DMS53 treated with DMSO at 0.1 percent for 48 hours (cell line): ENCODE data around the gene GPR83.
"Not testable (repeated sequence)": the region's sequence is repeated elsewhere in the genome, so short reads cannot be mapped to it uniquely, and the experiment has no call there.

ENCODE experiments used
- DNase-seq: peaks from one replicate; lab custom pipeline; 2025; ENCODE audit not compliant: unreplicated experiment; lab: John Stamatoyannopoulos, UW

Gene GPR83

GRCh38 chr11:94376841-94377240 lies 24.4 kb downstream of the GPR83 start:
- no peak for DNase-seq

- not testable (repeated sequence) for DNase-seq
Observed at GRCh38 chr11:94370576-94370975, 30.6 kb downstream of the GPR83 start.

- not testable (repeated sequence) for DNase-seq
Observed at GRCh38 chr11:94350850-94351563, 50.2 kb downstream of the GPR83 start.

GRCh38 chr11:94346311-94346710 lies 54.9 kb downstream of the GPR83 start:
- not testable (repeated sequence) for DNase-seq

GRCh38 chr11:94343495-94343894 lies 57.7 kb downstream of the GPR83 start:
- no peak for DNase-seq

GRCh38 chr11:94342250-94342649 lies 59.0 kb downstream of the GPR83 start:
- DNase-seq: no peak

GRCh38 chr11:94338651-94339050 lies 62.6 kb downstream of the GPR83 start:
- no peak for DNase-seq

GRCh38 chr11:94336033-94336432 lies 65.2 kb downstream of the GPR83 start:
- no peak for DNase-seq

- no peak for DNase-seq
Observed at GRCh38 chr11:94332814-94333213, 68.4 kb downstream of the GPR83 start.

GRCh38 chr11:94330789-94331188 lies 70.4 kb downstream of the GPR83 start:
- no peak for DNase-seq

- no peak for DNase-seq
Observed at GRCh38 chr11:94329501-94329900, 71.7 kb downstream of the GPR83 start.

- DNase-seq: no peak
Observed at GRCh38 chr11:94328587-94329080, 72.6 kb downstream of the GPR83 start.
